Right lobe of liver (tissue), 4 donors: ENCODE measurements around the gene COX6B2.

ENCODE experiments used
- POLR2A ChIP-seq: fragments of 450-650 bp; IDR thresholded peaks from one replicate; pipeline ENCODE4 v1.6.1; 2017; ENCODE audit warnings: antibody characterized with exemption, mild to moderate bottlenecking
- TF ChIP-seq, protein P1 (sequence below), 4 donors: fragments of 200-600 bp in 3 of 4; fragments of 450-650 bp in 1 of 4; IDR thresholded peaks; one replicate each; pipeline versions ENCODE4 v1.5.1 to v1.8.0; 2016 to 2022; ENCODE audit warnings: antibody characterized with exemption in 4 of 4, mild to moderate bottlenecking in 2 of 4
- donor health status: DM: no; HTN: no; CAD: no.
- donor health status: DM: no; HTN: no; CAD: no.
- donor health status: DM: no; HTN: yes; CAD: no.

DNA sequence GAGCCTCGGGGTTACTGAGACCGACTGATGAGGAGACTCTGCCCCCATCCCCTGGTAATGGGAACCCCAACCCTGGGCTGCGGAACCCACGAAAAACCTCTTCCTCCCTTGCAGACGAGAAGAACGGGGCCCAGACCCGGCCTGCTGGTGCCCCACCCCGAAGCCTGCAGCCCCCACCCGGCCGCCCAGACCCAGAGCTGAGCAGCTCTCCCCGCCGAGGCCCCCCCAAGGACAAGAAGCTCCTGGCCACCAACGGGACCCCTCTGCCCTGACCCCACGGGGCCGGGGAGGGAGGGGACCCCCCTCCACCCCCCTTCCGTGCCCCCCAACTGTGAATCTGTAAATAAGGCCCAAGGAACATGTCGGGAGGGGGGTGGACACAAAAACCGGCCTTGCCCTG is 42.7 kb downstream of the COX6B2 start:
- TF ChIP-seq, protein P1, sequence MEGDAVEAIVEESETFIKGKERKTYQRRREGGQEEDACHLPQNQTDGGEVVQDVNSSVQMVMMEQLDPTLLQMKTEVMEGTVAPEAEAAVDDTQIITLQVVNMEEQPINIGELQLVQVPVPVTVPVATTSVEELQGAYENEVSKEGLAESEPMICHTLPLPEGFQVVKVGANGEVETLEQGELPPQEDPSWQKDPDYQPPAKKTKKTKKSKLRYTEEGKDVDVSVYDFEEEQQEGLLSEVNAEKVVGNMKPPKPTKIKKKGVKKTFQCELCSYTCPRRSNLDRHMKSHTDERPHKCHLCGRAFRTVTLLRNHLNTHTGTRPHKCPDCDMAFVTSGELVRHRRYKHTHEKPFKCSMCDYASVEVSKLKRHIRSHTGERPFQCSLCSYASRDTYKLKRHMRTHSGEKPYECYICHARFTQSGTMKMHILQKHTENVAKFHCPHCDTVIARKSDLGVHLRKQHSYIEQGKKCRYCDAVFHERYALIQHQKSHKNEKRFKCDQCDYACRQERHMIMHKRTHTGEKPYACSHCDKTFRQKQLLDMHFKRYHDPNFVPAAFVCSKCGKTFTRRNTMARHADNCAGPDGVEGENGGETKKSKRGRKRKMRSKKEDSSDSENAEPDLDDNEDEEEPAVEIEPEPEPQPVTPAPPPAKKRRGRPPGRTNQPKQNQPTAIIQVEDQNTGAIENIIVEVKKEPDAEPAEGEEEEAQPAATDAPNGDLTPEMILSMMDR (IDR thresholded peaks at IDR 0.05): no peak
- TF ChIP-seq POLR2A: no peak
